Measurements from ENCODE around the gene MLX. TPM values are rescaled to one million over a fixed set of nuclear protein-coding genes. Genes with fewer than 3 reads are reported as not detected.
A peak's percentile ranks its signal among the peaks of the same experiment; 100 is the strongest.

MLX gene
- total RNA-seq, 1 experiment from 2014 or later: 45.3 TPM

- peaks cover 0 to 42% (median 31%) of the 10 kb centered on the region in 3 experiments; a peak in 4 of 7 replicates for H3K36me3 Mint-ChIP-seq (ENCODE audit: insufficient read depth in 1 of 3, low read depth in 3 of 3)
- H4K8ac ChIP-seq (replicated peaks; ENCODE audit: insufficient read length, low read depth, low read length): no peak overlapping the region
- peak overlapping the region in 1 of 2 experiments; percentile 6; a peak in 1 of 5 replicates for H3K4me3 Mint-ChIP-seq
- peaks cover 11% of the 10 kb centered on the region; the same call in 1 of the 2 replicates for H3K4me1 ChIP-seq (ENCODE audit: insufficient read depth, low read length)
- H2BK12ac ChIP-seq (ENCODE audit: insufficient read length, low read depth, low read length): no peak overlapping the region
- H3K9me3 Mint-ChIP-seq: no peaks in the 10 kb centered on the region
- no peaks in the 10 kb centered on the region for H4K20me1 ChIP-seq (ENCODE audit: control insufficient read depth, insufficient read depth, insufficient read length)
- WGBS (ENCODE audit: extremely low coverage, insufficient read length, low lambda C conversion rate): no CpG with 5 or more reads among the region's 9 CpGs
- H2BK120ac ChIP-seq (ENCODE audit: low read depth, low read length, poor library complexity, severe bottlenecking): no peak overlapping the region
- peak; percentile 97 for TF ChIP-seq CTCF (conservative IDR thresholded peaks at IDR 0.05)
- H3K9ac ChIP-seq (ENCODE audit: extremely low read depth, insufficient read length, low read length): no peak overlapping the region
- no peak overlapping the region for H3K4me2 ChIP-seq (ENCODE audit: insufficient read depth, insufficient read length, low read length)
- H3K23ac ChIP-seq (ENCODE audit: insufficient read length, low read depth, low read length): no peak overlapping the region
- H3K4me1 Mint-ChIP-seq: peaks cover 25 to 40% of the 10 kb centered on the region in 2 experiments
- no peak overlapping the region for H2AK5ac ChIP-seq (ENCODE audit: insufficient read length, low read length)
- no peak overlapping the region for H3K27ac Mint-ChIP-seq
- no peak overlapping the region for H4K5ac ChIP-seq (ENCODE audit: insufficient read length, low read depth, low read length)
- no peak overlapping the region for H2BK5ac ChIP-seq (ENCODE audit: insufficient read length, low read length)
- no peak overlapping the region for H3K14ac ChIP-seq (ENCODE audit: insufficient read depth, low read length)
- H3K9me3 ChIP-seq (ENCODE audit: control insufficient read depth, low read depth, low read length): no peaks in the 10 kb centered on the region
- H2BK20ac ChIP-seq (ENCODE audit: low read depth, low read length, poor library complexity, severe bottlenecking): no peak overlapping the region
- no peaks in the 10 kb centered on the region for H3K79me2 ChIP-seq (ENCODE audit: insufficient read depth, low read length)
- H2BK15ac ChIP-seq (ENCODE audit: low read depth, low read length): no peak overlapping the region
- peaks cover 2% of the 10 kb centered on the region; the same call in 1 of the 2 replicates for H3K27me3 ChIP-seq (ENCODE audit: insufficient read depth, low read length)
- no peaks in the 10 kb centered on the region for H3K23me2 ChIP-seq (ENCODE audit: insufficient read length, low read depth, low read length, poor library complexity, severe bottlenecking)
- H3K56ac ChIP-seq (ENCODE audit: insufficient read length, low read depth, low read length): no peak overlapping the region
- no peak overlapping the region for H3K4ac ChIP-seq (ENCODE audit: low read depth, low read length)
- no peak overlapping the region for H4K91ac ChIP-seq (ENCODE audit: insufficient read length, low read depth, low read length)
- no peak overlapping the region for H3K27ac ChIP-seq (ENCODE audit: insufficient read length, low read depth, low read length)
- no peaks in the 10 kb centered on the region for H3K79me1 ChIP-seq (ENCODE audit: insufficient read depth, low read depth, low read length, poor library complexity, severe bottlenecking)
- peaks cover 8% of the 10 kb centered on the region for H3K27me3 Mint-ChIP-seq (ENCODE audit: low read depth)
- peak; percentile 86 for DNase-seq
- H3T11ph ChIP-seq (ENCODE audit: low read length): no peak overlapping the region
- no peak overlapping the region for H3K18ac ChIP-seq (ENCODE audit: insufficient read length, low read depth, low read length)
- H2AFZ ChIP-seq (ENCODE audit: low read length): no peak overlapping the region
Measured at GRCh38 chr17:42517516-42517915, 49.4 kb upstream of the MLX start.
